Measurements from ENCODE around the gene ARMC7.
"Not testable (repeated sequence)": the region's sequence is repeated elsewhere in the genome, so short reads cannot be mapped to it uniquely, and the experiment has no call there.

The ARMC7 gene

GRCh38 chr17:75109407-75110233 lies at the start of gene ARMC7:
TSS of gene ARMC7 (plus strand) at chr17:75109969. CDS start at chr17:75110289, 320 bp downstream.
- DNase-seq (ENCODE audit: low read depth in 4 of 4, low spot score in 1 of 4) = peak; percentile 75 to 94 (median 85)

GRCh38 chr17:75060434-75061054 lies 49.2 kb upstream of the ARMC7 start:
- DNase-seq (ENCODE audit: low read depth in 4 of 4, low spot score in 1 of 4) = no peak

- DNase-seq (ENCODE audit: low read depth in 4 of 4, low spot score in 1 of 4) = no peak
Observed at GRCh38 chr17:75061055-75061438, 48.7 kb upstream of the ARMC7 start.

GRCh38 chr17:75061618-75062017 lies 48.2 kb upstream of the ARMC7 start:
- DNase-seq (ENCODE audit: low read depth in 4 of 4, low spot score in 1 of 4) = no peak

GRCh38 chr17:75063201-75063600 lies 46.6 kb upstream of the ARMC7 start:
- DNase-seq (ENCODE audit: low read depth in 4 of 4, low spot score in 1 of 4) = no peak

- DNase-seq (ENCODE audit: low read depth in 4 of 4, low spot score in 1 of 4) = no peak
Observed at GRCh38 chr17:75063626-75064025, 46.1 kb upstream of the ARMC7 start.

GRCh38 chr17:75064040-75064439 lies 45.7 kb upstream of the ARMC7 start:
- no peak for DNase-seq (ENCODE audit: low read depth in 4 of 4, low spot score in 1 of 4)

GRCh38 chr17:75064460-75064859 lies 45.3 kb upstream of the ARMC7 start:
- no peak for DNase-seq (ENCODE audit: low read depth in 4 of 4, low spot score in 1 of 4)

GRCh38 chr17:75064867-75065561 lies 44.8 kb upstream of the ARMC7 start:
- no peak for DNase-seq (ENCODE audit: low read depth in 4 of 4, low spot score in 1 of 4)

- DNase-seq (ENCODE audit: low read depth in 4 of 4, low spot score in 1 of 4) = no peak
Observed at GRCh38 chr17:75065562-75066151, 44.1 kb upstream of the ARMC7 start.

GRCh38 chr17:75067856-75068255 lies 41.9 kb upstream of the ARMC7 start:
- no peak for DNase-seq (ENCODE audit: low read depth in 4 of 4, low spot score in 1 of 4)

- no peak for DNase-seq (ENCODE audit: low read depth in 4 of 4, low spot score in 1 of 4)
Observed at GRCh38 chr17:75068750-75069149, 41.0 kb upstream of the ARMC7 start.

- no peak for DNase-seq (ENCODE audit: low read depth in 4 of 4, low spot score in 1 of 4)
Observed at GRCh38 chr17:75069783-75070182, 40.0 kb upstream of the ARMC7 start.

- not testable (repeated sequence) for DNase-seq (ENCODE audit: low read depth in 4 of 4, low spot score in 1 of 4)
Observed at GRCh38 chr17:75071478-75072271, 38.1 kb upstream of the ARMC7 start.

- not testable (repeated sequence) for DNase-seq (ENCODE audit: low read depth in 4 of 4, low spot score in 1 of 4)
Observed at GRCh38 chr17:75072909-75073308, 36.9 kb upstream of the ARMC7 start.

- DNase-seq (ENCODE audit: low read depth in 4 of 4, low spot score in 1 of 4) = no peak
Observed at GRCh38 chr17:75073618-75074047, 36.1 kb upstream of the ARMC7 start.

- no peak for DNase-seq (ENCODE audit: low read depth in 4 of 4, low spot score in 1 of 4)
Observed at GRCh38 chr17:75074532-75074931, 35.2 kb upstream of the ARMC7 start.

- no peak for DNase-seq (ENCODE audit: low read depth in 4 of 4, low spot score in 1 of 4)
Observed at GRCh38 chr17:75075597-75076336, 34.0 kb upstream of the ARMC7 start.

- no peak for DNase-seq (ENCODE audit: low read depth in 4 of 4, low spot score in 1 of 4)
Observed at GRCh38 chr17:75077072-75077495, 32.7 kb upstream of the ARMC7 start.

Measured in stimulated activated CD4-positive, alpha-beta T cell treated with anti-CD3 and anti-CD28 coated beads, Interleukin-1b, Interleukin-23, amount 100 ng/mL, for 24 hours (primary cell).